ENCODE measurements around the gene FAM240B.

The FAM240B gene

DNA sequence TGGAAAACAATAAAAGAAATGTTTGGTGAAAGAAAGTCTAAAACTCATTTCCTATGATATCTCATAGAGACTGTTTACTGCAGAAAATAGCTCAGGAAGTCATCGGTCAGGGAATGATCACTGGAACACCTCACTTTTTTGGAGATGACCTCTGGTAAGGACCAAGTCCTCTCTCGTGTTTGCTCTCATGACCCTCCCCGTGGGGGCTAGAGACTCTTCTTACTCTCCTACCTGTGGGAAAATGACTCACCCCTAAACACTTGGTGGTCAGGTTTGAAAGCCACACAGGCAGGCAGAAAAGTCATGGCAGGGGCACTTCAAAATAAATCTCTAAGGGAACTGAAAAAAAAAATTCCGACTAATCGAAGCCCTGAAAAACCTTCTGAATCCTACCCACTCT lies 48.2 kb downstream of the FAM240B start:
- Histone ChIP-seq H2AFZ (no peak overlapping the region), H3K4me3 (ENCODE audit: low read depth, low read length) (no peak overlapping the region), H3K36me3 (ENCODE audit: control insufficient read depth, insufficient read depth, low read length) (no peaks in the 10 kb centered on the region), H3K27me3 (ENCODE audit: control insufficient read depth, insufficient read depth, low read length) (no peaks in the 10 kb centered on the region), H3K9ac (no peak overlapping the region), H3K9me3 (ENCODE audit: control insufficient read depth, low read length) (no peaks in the 10 kb centered on the region), H3K79me2 (no peaks in the 10 kb centered on the region), H3K4me1 (no peaks in the 10 kb centered on the region), H3K4me2 (ENCODE audit: low read length) (no peak overlapping the region), H3K27ac (no peak overlapping the region)
- TF ChIP-seq, protein P1, sequence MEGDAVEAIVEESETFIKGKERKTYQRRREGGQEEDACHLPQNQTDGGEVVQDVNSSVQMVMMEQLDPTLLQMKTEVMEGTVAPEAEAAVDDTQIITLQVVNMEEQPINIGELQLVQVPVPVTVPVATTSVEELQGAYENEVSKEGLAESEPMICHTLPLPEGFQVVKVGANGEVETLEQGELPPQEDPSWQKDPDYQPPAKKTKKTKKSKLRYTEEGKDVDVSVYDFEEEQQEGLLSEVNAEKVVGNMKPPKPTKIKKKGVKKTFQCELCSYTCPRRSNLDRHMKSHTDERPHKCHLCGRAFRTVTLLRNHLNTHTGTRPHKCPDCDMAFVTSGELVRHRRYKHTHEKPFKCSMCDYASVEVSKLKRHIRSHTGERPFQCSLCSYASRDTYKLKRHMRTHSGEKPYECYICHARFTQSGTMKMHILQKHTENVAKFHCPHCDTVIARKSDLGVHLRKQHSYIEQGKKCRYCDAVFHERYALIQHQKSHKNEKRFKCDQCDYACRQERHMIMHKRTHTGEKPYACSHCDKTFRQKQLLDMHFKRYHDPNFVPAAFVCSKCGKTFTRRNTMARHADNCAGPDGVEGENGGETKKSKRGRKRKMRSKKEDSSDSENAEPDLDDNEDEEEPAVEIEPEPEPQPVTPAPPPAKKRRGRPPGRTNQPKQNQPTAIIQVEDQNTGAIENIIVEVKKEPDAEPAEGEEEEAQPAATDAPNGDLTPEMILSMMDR (IDR thresholded peaks at IDR 0.05): no peak

GRCh38 chr9:38671372-38671731 lies 48.6 kb downstream of the FAM240B start:
- H3K36me3 ChIP-seq (ENCODE audit: control insufficient read depth, insufficient read depth, low read length): no peaks in the 10 kb centered on the region
- TF ChIP-seq, protein P1 (IDR thresholded peaks at IDR 0.05): no peak
- no peak overlapping the region for H3K4me2 ChIP-seq (ENCODE audit: low read length)
- no peak overlapping the region for H2AFZ ChIP-seq
- no peak overlapping the region for H3K9ac ChIP-seq
- H3K9me3 ChIP-seq (ENCODE audit: control insufficient read depth, low read length): no peaks in the 10 kb centered on the region
- no peak overlapping the region for H3K27ac ChIP-seq
- no peaks in the 10 kb centered on the region for H3K27me3 ChIP-seq (ENCODE audit: control insufficient read depth, insufficient read depth, low read length)
- H3K4me3 ChIP-seq (ENCODE audit: low read depth, low read length): no peak overlapping the region
- no peaks in the 10 kb centered on the region for H3K4me1 ChIP-seq
- no peaks in the 10 kb centered on the region for H3K79me2 ChIP-seq

- H3K27ac ChIP-seq: no peak overlapping the region
- H3K9ac ChIP-seq: no peak overlapping the region
- H3K4me1 ChIP-seq: no peaks in the 10 kb centered on the region
- H3K4me3 ChIP-seq (ENCODE audit: low read depth, low read length): no peak overlapping the region
- TF ChIP-seq, protein P1 (IDR thresholded peaks at IDR 0.05): no peak
- H3K36me3 ChIP-seq (ENCODE audit: control insufficient read depth, insufficient read depth, low read length): no peaks in the 10 kb centered on the region
- no peak overlapping the region for H2AFZ ChIP-seq
- H3K79me2 ChIP-seq: no peaks in the 10 kb centered on the region
- H3K27me3 ChIP-seq (ENCODE audit: control insufficient read depth, insufficient read depth, low read length): no peaks in the 10 kb centered on the region
- no peaks in the 10 kb centered on the region for H3K9me3 ChIP-seq (ENCODE audit: control insufficient read depth, low read length)
- no peak overlapping the region for H3K4me2 ChIP-seq (ENCODE audit: low read length)
These were observed 49.2 kb downstream of the FAM240B start for GRCh38 chr9:38670542-38671371.

GRCh38 chr9:38668791-38669466 lies 51.0 kb downstream of the FAM240B start:
- Histone ChIP-seq H3K79me2 (no peaks in the 10 kb centered on the region), H3K4me1 (no peaks in the 10 kb centered on the region)

More at GRCh38 chr9:38668791-38669466, 51.0 kb downstream of the FAM240B start:
- no peak overlapping the region for H3K27ac ChIP-seq
- TF ChIP-seq, protein P1 (IDR thresholded peaks at IDR 0.05): no peak
- no peak overlapping the region for H3K9ac ChIP-seq
- no peak overlapping the region for H2AFZ ChIP-seq
- H3K27me3 ChIP-seq (ENCODE audit: control insufficient read depth, insufficient read depth, low read length): no peaks in the 10 kb centered on the region
- no peak overlapping the region for H3K4me3 ChIP-seq (ENCODE audit: low read depth, low read length)
- no peaks in the 10 kb centered on the region for H3K36me3 ChIP-seq (ENCODE audit: control insufficient read depth, insufficient read depth, low read length)
- H3K4me2 ChIP-seq (ENCODE audit: low read length): no peak overlapping the region
- no peaks in the 10 kb centered on the region for H3K9me3 ChIP-seq (ENCODE audit: control insufficient read depth, low read length)
